HepG2 (cell line): Measurements from ENCODE around the gene CHMP1B. TPM values are rescaled to one million over a fixed set of nuclear protein-coding genes. Genes with fewer than 3 reads are reported as not detected.

Source experiments
- DBP ChIP-seq: sonication (generic); formaldehyde crosslinking; IDR thresholded peaks from 2 replicates; pipeline ENCODE4 v1.4.0; 2020; ENCODE audit warnings: missing genetic modification reagents; ENCODE audit errors: not compliant biosample characterization
- ETV5 ChIP-seq: IDR thresholded peaks from 2 replicates; pipeline ENCODE4 v1.6.1; 2018; ENCODE audit warnings: missing biosample characterization, missing genetic modification reagents, inconsistent platforms, borderline replicate concordance
- GMEB2 ChIP-seq: IDR thresholded peaks from 2 replicates; pipeline ENCODE4 v1.6.1; 2016; ENCODE audit warnings: missing biosample characterization, missing genetic modification reagents, low read depth
- HOXA3 ChIP-seq: sonication (generic); formaldehyde crosslinking; IDR thresholded peaks from 2 replicates; pipeline ENCODE4 v1.5.0; 2020; ENCODE audit warnings: missing genetic modification reagents
- MED13 ChIP-seq: sonication (generic); formaldehyde crosslinking; IDR thresholded peaks from 2 replicates; pipeline ENCODE4 v1.5.0; 2020; ENCODE audit warnings: missing genetic modification reagents
- MXD4 ChIP-seq: IDR thresholded peaks from 2 replicates; pipeline ENCODE4 v1.6.1; 2016; ENCODE audit warnings: mild to moderate bottlenecking, missing biosample characterization, missing genetic modification reagents
- MYC ChIP-seq: sonication (generic); formaldehyde crosslinking; IDR thresholded peaks from 2 replicates; pipeline ENCODE4 v1.9.0; 2021; ENCODE audit warnings: missing genetic modification reagents, borderline replicate concordance
- NFE2L1 ChIP-seq: sonication (generic); formaldehyde crosslinking; IDR thresholded peaks from 2 replicates; pipeline ENCODE4 v1.4.0; 2020; ENCODE audit warnings: missing genetic modification reagents, mild to moderate bottlenecking, borderline replicate concordance
- RBFOX2 ChIP-seq: fragments of 200-400 bp; formaldehyde crosslinking; IDR thresholded peaks from 2 replicates; pipeline ENCODE4 v1.6.1; 2017; ENCODE audit warnings: low read depth, mild to moderate bottlenecking, low read length
- RORA ChIP-seq: sonication (generic); formaldehyde crosslinking; IDR thresholded peaks from 2 replicates; pipeline ENCODE4 v1.5.0; 2020; ENCODE audit warnings: mild to moderate bottlenecking, missing genetic modification reagents, moderate library complexity
- SMAD1 ChIP-seq: sonication (generic); formaldehyde crosslinking; IDR thresholded peaks from 2 replicates; pipeline ENCODE4 v1.4.0; 2020; ENCODE audit warnings: missing genetic modification reagents, low read depth, mild to moderate bottlenecking, borderline replicate concordance
- STAG1 ChIP-seq: sonication (generic); formaldehyde crosslinking; IDR thresholded peaks from 2 replicates; pipeline ENCODE4 v1.4.0; 2020; ENCODE audit warnings: missing genetic modification reagents
- TRAFD1 ChIP-seq: sonication (generic); formaldehyde crosslinking; IDR thresholded peaks from 2 replicates; pipeline ENCODE4 v1.5.1; 2020; ENCODE audit warnings: missing genetic modification reagents, mild to moderate bottlenecking, borderline replicate concordance
- ZNF17 ChIP-seq: sonication (generic); formaldehyde crosslinking; IDR thresholded peaks from 2 replicates; pipeline ENCODE4 v1.5.0; 2020; ENCODE audit warnings: mild to moderate bottlenecking, missing genetic modification reagents
- ZNF318 ChIP-seq: sonication (generic); formaldehyde crosslinking; IDR thresholded peaks from 2 replicates; pipeline ENCODE4 v1.4.0; 2020; ENCODE audit warnings: mild to moderate bottlenecking, missing genetic modification reagents
- ZNF329 ChIP-seq: sonication (generic); formaldehyde crosslinking; IDR thresholded peaks from 2 replicates; pipeline ENCODE4 v1.9.0; 2021; ENCODE audit warnings: low read depth, mild to moderate bottlenecking, missing genetic modification reagents
- ZNF850 ChIP-seq: sonication (generic); formaldehyde crosslinking; conservative IDR thresholded peaks from 2 replicates; pipeline ENCODE4 v1.9.0; 2021; ENCODE audit warnings: mild to moderate bottlenecking, missing genetic modification reagents
- polyA plus RNA-seq, 8 experiments: library from polyadenylated mRNA; depleted of rRNA in 3 of 8; stranded (reverse) in 7 of 8; unstranded in 1 of 8; fragments of >200 nt; fragmentation: Illumina TruSeq in 4 of 8; extraction: Trizol in 4 of 8; gene quantifications; 2 replicates each; pipeline versions ENCODE4 v1.2.1 to v1.2.3, GENCODE V29; 2011 to 2016; ENCODE audit warnings: low read depth in 4 of 8, missing spikeins in 1 of 8, mixed read lengths in 1 of 8; ENCODE audit not compliant: insufficient read depth in 1 of 8
- total RNA-seq, 5 experiments: library from RNA; depleted of rRNA; stranded (reverse); fragments of >200 nt; fragmentation: Illumina TruSeq; extraction: Trizol; gene quantifications; 2 replicates each; pipeline ENCODE4 v1.2.3, GENCODE V29; 2016; ENCODE audit warnings: low read depth in 1 of 5

Gene CHMP1B
- total and polyA plus RNA-seq, 2 of the 13 experiments (the other 11 are each of a cell fraction or from before 2014, with no cell fraction given): 18.8 to 20.2 TPM

GRCh38 chr18:11849841-11850634 lies 1.2 kb upstream of the CHMP1B start (continued):
- no peak for TF ChIP-seq ZNF318 (CRISPR knock-in tag)
- TF ChIP-seq ZNF17 (CRISPR knock-in tag): no peak
- TF ChIP-seq GMEB2: no peak
- TF ChIP-seq NFE2L1 (CRISPR knock-in tag): no peak
- no peak for TF ChIP-seq DBP (CRISPR knock-in tag)
- TF ChIP-seq HOXA3 (CRISPR knock-in tag): peak; percentile 83
- TF ChIP-seq RBFOX2: no peak
- peak; percentile 50; the same call in 1 of the 2 replicates for TF ChIP-seq MYC (CRISPR knock-in tag)
- TF ChIP-seq ETV5 (CRISPR knock-in tag): no peak
- no peak for TF ChIP-seq ZNF329
- no peak for TF ChIP-seq RORA (CRISPR knock-in tag)
- TF ChIP-seq ZNF850 (CRISPR knock-in tag): no peak
- no peak for TF ChIP-seq MED13 (CRISPR knock-in tag)
- no peak; the same call in 1 of the 2 replicates for TF ChIP-seq TRAFD1 (CRISPR knock-in tag)
- TF ChIP-seq MXD4 (CRISPR knock-in tag): peak; percentile 78; the same call in 1 of the 2 replicates
- TF ChIP-seq SMAD1 (CRISPR knock-in tag): no peak
- TF ChIP-seq STAG1 (CRISPR knock-in tag): no peak
